ENCODE data around the gene TET2.

Gene TET2

GRCh38 chr4:105146276-105147015 is at the start of gene TET2:
TSS of gene TET2 (plus strand) at chr4:105146876. CDS start at chr4:105233943, 87,067 bp downstream.
- DNase-seq, result peak; percentile 82

GRCh38 chr4:105102016-105102415 is 44.7 kb upstream of the TET2 start:
- no peak for DNase-seq

- no peak for DNase-seq
These were observed 40.2 kb upstream of the TET2 start for GRCh38 chr4:105106426-105106825.

GRCh38 chr4:105107095-105107856 is 39.4 kb upstream of the TET2 start:
- no peak for DNase-seq

- peak; percentile 5 for DNase-seq
These were observed 37.7 kb upstream of the TET2 start for GRCh38 chr4:105108971-105109370.

GRCh38 chr4:105112274-105112673 is 34.4 kb upstream of the TET2 start:
- DNase-seq, result no peak

GRCh38 chr4:105113800-105114199 is 32.9 kb upstream of the TET2 start:
- no peak for DNase-seq

GRCh38 chr4:105116616-105117319 is 29.9 kb upstream of the TET2 start:
- no peak for DNase-seq

GRCh38 chr4:105119356-105119755 is 27.3 kb upstream of the TET2 start:
- DNase-seq, result no peak

GRCh38 chr4:105120626-105121025 is 26.1 kb upstream of the TET2 start:
- DNase-seq, result no peak

GRCh38 chr4:105122350-105122749 is 24.3 kb upstream of the TET2 start:
- peak; percentile 59 for DNase-seq

GRCh38 chr4:105126311-105127169 is 20.1 kb upstream of the TET2 start:
- DNase-seq, result peak; percentile 14

GRCh38 chr4:105127170-105127445 is 19.6 kb upstream of the TET2 start:
- DNase-seq, result no peak

- DNase-seq, result no peak
These were observed 18.5 kb upstream of the TET2 start for GRCh38 chr4:105128208-105128607.

GRCh38 chr4:105129286-105130040 is 17.2 kb upstream of the TET2 start:
- no peak for DNase-seq

- no peak for DNase-seq
These were observed 15.7 kb upstream of the TET2 start for GRCh38 chr4:105130945-105131344.

GRCh38 chr4:105133976-105134375 is 12.7 kb upstream of the TET2 start:
- DNase-seq, result no peak

- DNase-seq, result peak; percentile 3
These were observed 10.9 kb upstream of the TET2 start for GRCh38 chr4:105135785-105136184.

- no peak for DNase-seq
These were observed 9.4 kb upstream of the TET2 start for GRCh38 chr4:105137121-105137875.

GRCh38 chr4:105139646-105140045 is 7.0 kb upstream of the TET2 start:
- DNase-seq, result peak; percentile 43
